T-helper 1 cell treated with Interleukin-12 subunit alpha and Interleukin-12 subunit beta and Interleukin-4 antibody, amounts not matched to agents 30 μg/mL and 1 μg/mL, for 36 hours (primary cell): ENCODE results near the gene RAX2.

Experiments used
- H3K27ac Mint-ChIP-seq: one replicate; pipeline ENCODE4 v1.8.0; 2021; ENCODE audit warnings: mild to moderate bottlenecking, mixed read lengths
- H3K27me3 Mint-ChIP-seq: one replicate; pipeline ENCODE4 v1.8.0; 2021; ENCODE audit warnings: low read depth, mixed read lengths
- H3K36me3 Mint-ChIP-seq: one replicate; pipeline ENCODE4 v1.8.0; 2021; ENCODE audit warnings: low read depth, mixed read lengths
- H3K4me1 Mint-ChIP-seq: one replicate; pipeline ENCODE4 v1.8.0; 2021; ENCODE audit warnings: low read depth, mixed read lengths
- H3K4me3 Mint-ChIP-seq: one replicate; pipeline ENCODE4 v1.8.0; 2021; ENCODE audit warnings: mild to moderate bottlenecking, moderate library complexity, mixed read lengths
- H3K9me3 Mint-ChIP-seq: one replicate; pipeline ENCODE4 v1.8.0; 2021; ENCODE audit warnings: mixed read lengths

RAX2 gene

GRCh38 chr19:3745363-3746045 is 26.5 kb downstream of the RAX2 start:
- no peaks in the 10 kb centered on the region for H3K27me3 Mint-ChIP-seq
- H3K4me3 Mint-ChIP-seq, result no peak overlapping the region
- H3K9me3 Mint-ChIP-seq, result no peaks in the 10 kb centered on the region
- H3K4me1 Mint-ChIP-seq, result no peaks in the 10 kb centered on the region
- H3K36me3 Mint-ChIP-seq, result peaks cover 12% of the 10 kb centered on the region
- H3K27ac Mint-ChIP-seq, result no peak overlapping the region

DNA sequence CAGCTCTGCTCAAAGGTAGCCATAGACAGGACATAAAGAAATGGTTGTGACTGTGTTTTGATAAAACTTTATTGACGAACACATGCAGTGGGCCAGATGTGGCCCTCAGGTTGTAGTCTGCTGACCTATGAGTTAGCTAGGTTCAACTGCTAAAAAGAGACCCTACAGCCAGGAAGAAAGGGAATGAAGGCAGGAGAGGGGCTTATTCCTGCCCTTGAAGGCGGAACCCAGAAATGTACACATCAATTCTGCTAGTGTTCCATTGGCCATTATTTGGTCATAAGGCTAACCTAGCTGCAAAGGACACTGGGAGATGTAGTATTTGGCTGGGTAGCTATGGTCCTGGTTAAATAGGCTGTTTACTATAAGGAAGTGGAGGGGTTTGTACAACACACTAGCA is 28.5 kb downstream of the RAX2 start:
- H3K9me3 Mint-ChIP-seq, result no peaks in the 10 kb centered on the region
- no peaks in the 10 kb centered on the region for H3K27me3 Mint-ChIP-seq
- no peaks in the 10 kb centered on the region for H3K36me3 Mint-ChIP-seq
- H3K4me1 Mint-ChIP-seq, result peaks cover 4% of the 10 kb centered on the region
- no peak overlapping the region for H3K4me3 Mint-ChIP-seq
- H3K27ac Mint-ChIP-seq, result no peak overlapping the region

DNA sequence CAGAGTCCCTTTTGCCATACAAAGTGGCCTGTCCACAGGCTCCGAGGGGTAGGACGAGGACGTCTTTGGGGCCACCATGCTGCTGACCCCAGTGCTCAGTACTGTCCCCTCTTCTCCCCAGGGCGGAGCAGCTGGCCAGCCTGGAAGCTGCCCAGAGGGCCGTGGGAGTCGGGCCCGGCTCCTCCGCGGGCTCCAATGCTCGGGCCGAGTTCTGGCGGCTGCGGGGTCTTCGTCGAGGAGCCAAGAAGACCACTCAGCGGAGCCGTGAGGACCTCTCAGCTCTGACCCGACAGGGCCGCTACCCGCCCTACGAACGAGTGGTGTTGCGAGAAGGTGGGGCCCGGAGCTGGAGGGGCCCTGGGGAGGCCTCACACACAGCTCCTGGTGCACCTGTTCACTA is 31.6 kb downstream of the RAX2 start:
- H3K4me1 Mint-ChIP-seq, result peaks cover 4% of the 10 kb centered on the region

DNA sequence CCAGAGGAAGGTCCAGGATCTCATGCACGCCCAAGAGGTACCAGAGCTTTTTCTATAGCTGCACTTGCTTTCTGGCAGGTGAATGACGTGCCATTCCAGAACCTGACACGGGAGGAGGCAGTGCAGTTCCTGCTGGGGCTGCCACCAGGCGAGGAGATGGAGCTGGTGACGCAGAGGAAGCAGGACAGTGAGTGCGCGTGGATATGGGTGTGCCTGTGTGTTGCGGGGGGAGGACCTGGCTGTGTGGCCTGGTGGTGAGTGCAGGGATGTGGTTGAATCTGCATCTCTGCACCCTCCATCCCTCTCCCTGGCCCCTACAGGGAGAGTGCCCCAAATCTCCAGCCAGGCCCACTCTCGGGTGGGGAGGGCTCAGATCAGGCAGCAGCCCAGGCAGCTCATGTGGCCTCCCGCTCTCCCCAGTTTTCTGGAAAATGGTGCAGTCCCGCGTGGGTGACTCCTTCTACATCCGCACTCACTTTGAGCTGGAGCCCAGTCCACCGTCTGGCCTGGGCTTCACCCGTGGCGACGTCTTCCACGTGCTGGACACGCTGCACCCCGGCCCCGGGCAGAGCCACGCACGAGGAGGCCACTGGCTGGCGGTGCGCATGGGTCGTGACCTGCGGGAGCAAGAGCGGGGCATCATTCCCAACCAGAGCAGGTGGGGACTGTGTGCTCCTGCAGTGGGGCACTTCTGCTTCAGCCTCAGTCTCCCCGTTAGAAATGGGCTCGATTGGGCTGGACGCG is 33.4 kb downstream of the RAX2 start:
- Mint-ChIP-seq H3K36me3 (no peaks in the 10 kb centered on the region), H3K9me3 (no peaks in the 10 kb centered on the region), H3K27ac (no peak overlapping the region), H3K4me3 (no peak overlapping the region), H3K27me3 (no peaks in the 10 kb centered on the region), H3K4me1 (peaks cover 4% of the 10 kb centered on the region)

More for the DNA sequence above, 31.6 kb downstream of the RAX2 start:
- no peak overlapping the region for H3K4me3 Mint-ChIP-seq
- H3K27me3 Mint-ChIP-seq, result no peaks in the 10 kb centered on the region
- no peaks in the 10 kb centered on the region for H3K36me3 Mint-ChIP-seq
- H3K27ac Mint-ChIP-seq, result no peak overlapping the region
- no peaks in the 10 kb centered on the region for H3K9me3 Mint-ChIP-seq

- Mint-ChIP-seq H3K27me3 (no peaks in the 10 kb centered on the region), H3K36me3 (no peaks in the 10 kb centered on the region), H3K4me3 (no peak overlapping the region), H3K4me1 (peaks cover 4% of the 10 kb centered on the region), H3K27ac (no peak overlapping the region), H3K9me3 (no peaks in the 10 kb centered on the region)
Observed at GRCh38 chr19:3737487-3738205, 34.4 kb downstream of the RAX2 start.

DNA sequence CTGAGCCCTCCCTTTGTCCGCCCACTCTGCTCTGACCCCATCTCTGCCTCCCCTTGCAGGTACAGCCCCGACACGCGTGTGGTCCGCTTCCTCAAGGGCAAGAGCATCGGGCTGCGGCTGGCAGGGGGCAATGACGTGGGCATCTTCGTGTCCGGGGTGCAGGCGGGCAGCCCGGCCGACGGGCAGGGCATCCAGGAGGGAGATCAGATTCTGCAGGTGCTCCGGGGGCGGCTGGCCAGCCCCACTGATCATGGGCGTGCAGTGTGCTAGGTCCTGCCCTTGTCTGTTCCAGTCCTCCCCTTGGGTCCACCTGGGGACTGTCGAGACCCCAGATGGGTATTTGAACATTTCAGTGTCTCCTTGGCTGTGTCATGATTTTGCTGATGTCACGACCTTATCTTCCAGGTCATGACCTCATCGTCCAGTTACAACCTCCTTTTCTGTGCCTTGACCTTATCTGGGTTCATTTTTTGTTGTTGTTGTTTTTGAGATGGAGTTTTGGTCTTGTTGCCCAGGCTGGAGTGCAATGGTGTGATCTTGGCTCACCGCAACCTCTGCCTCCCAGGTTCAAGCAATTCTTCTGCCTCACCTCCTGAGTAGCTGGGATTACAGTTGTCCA is 35.8 kb downstream of the RAX2 start:
- Mint-ChIP-seq H3K9me3 (no peaks in the 10 kb centered on the region), H3K36me3 (no peaks in the 10 kb centered on the region), H3K27ac (no peak overlapping the region), H3K27me3 (no peaks in the 10 kb centered on the region), H3K4me3 (no peak overlapping the region), H3K4me1 (peaks cover 4% of the 10 kb centered on the region)

GRCh38 chr19:3734310-3734600 is 37.8 kb downstream of the RAX2 start:
- Mint-ChIP-seq H3K9me3 (no peaks in the 10 kb centered on the region), H3K36me3 (no peaks in the 10 kb centered on the region), H3K27ac (no peak overlapping the region), H3K27me3 (no peaks in the 10 kb centered on the region), H3K4me1 (no peaks in the 10 kb centered on the region), H3K4me3 (no peak overlapping the region)

GRCh38 chr19:3733549-3734309 is 38.3 kb downstream of the RAX2 start:
- no peak overlapping the region for H3K4me3 Mint-ChIP-seq
- H3K36me3 Mint-ChIP-seq, result no peaks in the 10 kb centered on the region
- H3K27ac Mint-ChIP-seq, result peak overlapping the region; percentile 26
- H3K4me1 Mint-ChIP-seq, result no peaks in the 10 kb centered on the region
- H3K27me3 Mint-ChIP-seq, result no peaks in the 10 kb centered on the region
- no peaks in the 10 kb centered on the region for H3K9me3 Mint-ChIP-seq

DNA sequence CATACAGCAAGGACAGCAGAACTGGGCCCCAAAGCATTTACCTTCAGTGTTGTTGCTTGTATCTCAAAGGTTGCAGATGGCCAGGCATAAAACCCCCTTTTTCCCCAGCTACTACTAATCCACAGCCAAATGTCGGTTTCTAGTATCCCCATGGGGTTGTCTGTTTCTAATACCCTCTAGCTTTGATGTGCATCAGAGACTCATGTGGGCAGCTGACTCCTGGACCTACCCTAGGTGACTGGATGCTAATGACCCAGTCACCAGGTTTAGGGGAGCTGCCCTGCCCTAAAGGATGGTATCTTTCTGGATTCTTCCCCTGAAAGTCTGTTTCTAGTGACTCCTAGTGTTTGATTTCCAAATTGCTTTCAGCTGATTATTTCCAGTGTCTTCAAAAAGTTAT is 39.9 kb downstream of the RAX2 start:
- H3K4me1 Mint-ChIP-seq, result no peaks in the 10 kb centered on the region
- no peaks in the 10 kb centered on the region for H3K9me3 Mint-ChIP-seq
- H3K4me3 Mint-ChIP-seq, result no peak overlapping the region
- H3K36me3 Mint-ChIP-seq, result no peaks in the 10 kb centered on the region
- no peak overlapping the region for H3K27ac Mint-ChIP-seq
- no peaks in the 10 kb centered on the region for H3K27me3 Mint-ChIP-seq

DNA sequence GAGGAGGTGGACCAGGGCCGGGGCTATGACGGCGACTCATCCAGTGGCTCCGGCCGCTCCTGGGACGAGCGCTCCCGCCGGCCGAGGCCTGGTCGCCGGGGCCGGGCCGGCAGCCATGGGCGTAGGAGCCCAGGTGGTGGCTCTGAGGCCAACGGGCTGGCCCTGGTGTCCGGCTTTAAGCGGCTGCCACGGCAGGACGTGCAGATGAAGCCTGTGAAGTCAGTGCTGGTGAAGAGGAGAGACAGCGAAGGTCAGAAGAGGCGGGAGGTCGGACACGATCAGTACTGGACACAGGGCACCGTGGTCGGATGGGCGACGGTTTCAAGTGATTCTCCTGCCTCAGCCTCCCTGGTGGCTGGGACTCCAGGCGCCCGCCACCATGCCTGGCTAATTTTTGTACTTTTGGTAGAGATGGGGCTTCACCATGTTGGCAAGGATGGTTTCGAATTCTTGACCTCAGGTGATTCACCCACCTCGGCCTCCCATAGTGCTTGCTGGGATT is 41.5 kb downstream of the RAX2 start:
- H3K4me1 Mint-ChIP-seq, result no peaks in the 10 kb centered on the region
- H3K4me3 Mint-ChIP-seq, result no peak overlapping the region
- H3K27me3 Mint-ChIP-seq, result peaks cover under 1% of the 10 kb centered on the region
- no peaks in the 10 kb centered on the region for H3K36me3 Mint-ChIP-seq
- no peak overlapping the region for H3K27ac Mint-ChIP-seq
- H3K9me3 Mint-ChIP-seq, result no peaks in the 10 kb centered on the region

DNA sequence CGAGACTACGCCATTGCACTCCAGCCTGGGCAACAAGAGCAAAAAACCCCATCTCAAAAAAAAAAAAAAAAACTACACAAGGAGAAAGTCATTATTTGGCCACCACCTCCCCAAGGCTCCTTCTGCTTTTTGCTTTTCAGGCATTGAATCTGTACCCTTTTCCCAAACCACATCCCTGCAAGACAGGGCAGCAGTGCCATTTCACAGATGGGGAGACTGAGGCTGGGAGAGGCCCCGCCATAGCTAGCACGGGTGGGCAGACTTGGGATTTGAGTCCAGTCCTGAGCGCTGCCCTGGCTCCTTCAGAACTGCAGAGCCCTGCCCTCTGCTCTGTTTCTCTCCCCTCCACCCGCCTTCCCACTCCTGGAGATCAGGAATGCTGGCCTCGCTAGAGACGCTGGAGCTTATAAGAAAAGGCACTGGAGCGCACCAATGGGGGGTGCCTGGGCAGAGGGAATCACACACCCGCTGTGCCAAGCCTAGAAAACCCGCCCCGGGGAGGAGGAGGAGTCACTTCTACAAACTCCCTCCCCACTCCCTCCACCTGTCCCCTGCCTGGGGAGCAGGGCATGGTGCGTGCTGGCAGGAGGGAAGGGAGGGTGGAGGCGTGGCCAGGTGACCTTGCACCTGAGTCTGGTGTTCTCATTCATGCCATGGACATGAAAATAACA is 46.3 kb downstream of the RAX2 start:
- no peak overlapping the region for H3K4me3 Mint-ChIP-seq

DNA sequence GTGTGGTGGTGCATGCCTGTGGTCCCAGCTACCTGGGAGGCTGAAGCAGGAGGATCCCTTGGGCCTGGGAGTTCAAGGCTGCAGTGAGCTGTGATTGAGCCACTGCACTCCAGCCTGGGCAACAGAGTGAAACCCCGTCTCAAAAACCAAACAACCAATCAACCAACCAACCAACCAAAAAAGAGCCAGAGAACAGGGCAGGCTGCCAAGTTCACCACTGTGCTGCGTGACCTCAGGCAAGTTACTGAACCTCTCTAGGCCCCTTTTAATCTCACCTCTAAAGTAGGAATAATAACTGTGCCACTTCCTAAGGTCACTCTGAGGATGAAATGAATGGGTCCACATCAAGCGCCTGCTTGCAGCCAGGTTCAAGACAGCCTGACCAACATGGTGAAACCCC is 46.9 kb downstream of the RAX2 start:
- H3K27ac Mint-ChIP-seq, result no peak overlapping the region
- no peak overlapping the region for H3K4me3 Mint-ChIP-seq
- no peaks in the 10 kb centered on the region for H3K4me1 Mint-ChIP-seq
- H3K9me3 Mint-ChIP-seq, result no peaks in the 10 kb centered on the region
- no peaks in the 10 kb centered on the region for H3K36me3 Mint-ChIP-seq
- peaks cover 40% of the 10 kb centered on the region for H3K27me3 Mint-ChIP-seq

More for the DNA sequence above, 46.3 kb downstream of the RAX2 start:
- Mint-ChIP-seq H3K4me1 (no peaks in the 10 kb centered on the region), H3K27me3 (peaks cover 33% of the 10 kb centered on the region), H3K36me3 (no peaks in the 10 kb centered on the region), H3K9me3 (no peaks in the 10 kb centered on the region), H3K27ac (no peak overlapping the region)

- H3K4me1 Mint-ChIP-seq, result peaks cover 2% of the 10 kb centered on the region
- no peak overlapping the region for H3K27ac Mint-ChIP-seq
- H3K36me3 Mint-ChIP-seq, result no peaks in the 10 kb centered on the region
- H3K9me3 Mint-ChIP-seq, result no peaks in the 10 kb centered on the region
- no peak overlapping the region for H3K4me3 Mint-ChIP-seq
- H3K27me3 Mint-ChIP-seq, result peaks cover 47% of the 10 kb centered on the region
Observed at GRCh38 chr19:3723883-3724282, 48.1 kb downstream of the RAX2 start.

DNA sequence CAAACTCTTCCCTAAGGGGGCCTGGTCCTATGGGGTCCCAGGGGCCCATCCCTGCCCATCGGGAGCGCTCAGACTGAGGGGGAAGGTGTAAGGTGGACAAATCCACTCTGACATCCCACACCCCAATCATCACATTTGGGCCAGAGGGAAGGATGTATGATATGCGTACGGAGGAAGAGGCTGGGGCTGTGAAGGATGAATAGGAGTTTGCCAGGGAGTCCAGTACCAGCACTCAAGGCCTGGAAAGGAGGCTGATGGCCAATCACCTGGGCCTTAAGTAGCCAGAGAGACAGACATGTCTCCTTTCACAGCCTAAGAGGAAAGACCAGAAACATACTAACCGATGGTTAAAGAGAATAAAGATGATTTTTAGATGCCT is 48.9 kb downstream of the RAX2 start:
- H3K4me1 Mint-ChIP-seq, result peaks cover 2% of the 10 kb centered on the region
- H3K27ac Mint-ChIP-seq, result no peak overlapping the region
- no peaks in the 10 kb centered on the region for H3K36me3 Mint-ChIP-seq
- no peak overlapping the region for H3K4me3 Mint-ChIP-seq
- H3K27me3 Mint-ChIP-seq, result peaks cover 47% of the 10 kb centered on the region
- H3K9me3 Mint-ChIP-seq, result no peaks in the 10 kb centered on the region
